ENCODE results near the gene VKORC1.
"Not testable (repeated sequence)": the region's sequence is repeated elsewhere in the genome, so short reads cannot be mapped to it uniquely, and the experiment has no call there.

VKORC1 gene

DNA sequence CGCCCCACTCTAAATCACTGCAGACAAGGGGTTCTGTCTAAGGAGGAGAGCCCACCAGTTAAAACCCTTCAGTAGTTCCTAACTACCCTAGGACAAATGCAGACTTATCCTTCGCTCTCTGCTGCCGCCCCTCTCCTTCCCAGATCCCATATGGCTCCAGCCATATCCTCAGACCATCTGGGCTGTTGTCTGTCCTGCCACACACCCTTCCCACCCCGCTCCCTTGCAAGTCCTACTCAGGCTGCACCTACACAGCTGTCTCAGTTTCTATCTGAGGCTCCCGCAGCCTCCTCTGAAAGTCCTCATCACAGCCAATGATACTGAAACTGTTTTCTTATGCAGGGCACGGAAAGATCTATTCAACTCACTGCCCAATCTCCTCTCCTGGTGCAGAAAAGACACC lies 12.9 kb upstream of the VKORC1 start:
- no peak for DNase-seq (ENCODE audit: insufficient read length, low spot score)
- no peak for TF ChIP-seq TAF1 (IDR thresholded peaks at IDR 0.05; ENCODE audit: low read depth, low read length)
- TF ChIP-seq POLR2AphosphoS5 (IDR thresholded peaks at IDR 0.05; ENCODE audit: low read depth, low read length) = no peak
- no peak for TF ChIP-seq POU2F2 (IDR thresholded peaks at IDR 0.05; ENCODE audit: low read depth, low read length)
- no peak for TF ChIP-seq POLR2A (IDR thresholded peaks at IDR 0.05; ENCODE audit: low read depth, low read length)
- TF ChIP-seq PAX5 (IDR thresholded peaks at IDR 0.05; ENCODE audit: insufficient read depth, low read length, severe bottlenecking) = no peak
- no peak for TF ChIP-seq SPI1 (IDR thresholded peaks at IDR 0.05; ENCODE audit: low read depth, low read length)
- no peak for FAIRE-seq

DNA sequence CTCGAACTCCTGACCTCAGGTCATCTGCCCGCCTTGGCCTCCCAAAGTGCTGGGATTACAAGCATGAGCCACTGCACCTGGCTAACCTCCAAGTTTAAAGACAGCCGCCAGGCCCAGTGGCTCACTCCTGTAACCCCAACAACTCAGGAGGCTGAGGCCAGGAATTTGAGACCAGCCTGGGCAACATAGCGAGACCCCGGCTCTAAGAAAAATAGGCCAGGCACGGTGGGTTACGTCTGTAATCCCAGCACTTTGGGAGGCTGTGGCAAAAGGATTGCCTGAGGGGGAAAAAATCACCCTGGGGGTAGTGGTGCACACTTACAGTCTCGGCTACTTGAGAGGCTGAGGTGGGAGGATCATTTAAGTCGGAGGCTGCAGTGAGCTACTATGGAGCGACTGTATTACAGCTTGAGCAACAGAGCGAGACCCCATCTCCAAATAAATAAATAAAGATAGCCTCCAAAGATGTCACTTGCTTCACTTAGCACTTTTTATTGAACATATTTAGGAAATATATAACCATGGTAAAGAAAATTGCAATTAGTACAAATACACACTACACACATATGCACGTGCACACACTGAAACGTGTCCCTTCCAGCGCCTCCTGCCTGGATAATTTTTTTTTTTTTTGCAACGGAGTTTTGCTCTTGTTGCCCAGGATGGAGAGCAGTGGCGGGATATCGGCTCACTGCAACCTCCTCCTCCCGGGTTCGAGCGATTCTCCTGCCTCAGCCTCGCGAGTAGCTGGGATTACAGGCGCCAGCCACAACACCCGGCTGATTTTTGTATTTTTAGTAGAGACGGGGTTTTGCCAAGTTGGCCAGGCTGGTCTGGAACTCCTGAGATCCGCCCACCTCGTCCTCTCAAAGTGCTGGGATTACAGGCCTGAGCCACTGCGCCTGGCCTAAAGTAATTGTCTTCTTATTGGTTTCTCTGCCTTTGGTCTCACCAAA lies 12.2 kb upstream of the VKORC1 start:
- no peak for DNase-seq (ENCODE audit: insufficient read length, low spot score)
- no peak for FAIRE-seq
- no peak for TF ChIP-seq SPI1 (IDR thresholded peaks at IDR 0.05; ENCODE audit: low read depth, low read length)
- no peak for TF ChIP-seq PAX5 (IDR thresholded peaks at IDR 0.05; ENCODE audit: insufficient read depth, low read length, severe bottlenecking)
- TF ChIP-seq POLR2A (IDR thresholded peaks at IDR 0.05; ENCODE audit: low read depth, low read length) = no peak
- TF ChIP-seq POU2F2 (IDR thresholded peaks at IDR 0.05; ENCODE audit: low read depth, low read length) = no peak
- TF ChIP-seq TAF1 (IDR thresholded peaks at IDR 0.05; ENCODE audit: low read depth, low read length) = no peak
- no peak for TF ChIP-seq POLR2AphosphoS5 (IDR thresholded peaks at IDR 0.05; ENCODE audit: low read depth, low read length)

DNA sequence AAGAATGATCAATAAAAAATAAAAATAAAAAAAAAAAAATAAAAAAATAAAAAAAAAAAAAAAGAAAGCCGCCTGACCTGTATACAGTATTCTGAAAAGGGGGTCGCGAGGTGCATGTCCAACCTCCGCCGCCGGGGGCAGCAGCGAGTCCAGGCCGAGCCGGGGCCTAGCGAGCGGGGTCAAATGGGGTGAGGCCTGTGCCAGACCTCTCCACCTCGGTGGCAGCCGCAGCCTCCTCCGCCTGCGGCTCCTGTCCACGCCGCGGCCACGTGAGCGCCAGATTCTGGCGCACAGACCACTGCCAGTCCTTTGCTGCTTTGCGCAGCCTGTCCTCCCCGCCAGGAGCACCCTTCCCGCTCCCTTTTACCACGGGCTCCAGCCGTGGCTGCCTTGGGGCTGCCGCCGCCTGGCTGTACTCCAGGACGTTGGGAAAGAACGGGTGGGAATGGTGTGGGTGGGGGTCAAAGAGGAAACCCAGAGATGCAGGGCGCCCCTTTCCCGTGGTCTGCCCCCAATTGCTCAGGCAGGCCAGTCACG lies 11.1 kb upstream of the VKORC1 start:
- peak; percentile 61 for FAIRE-seq
- TF ChIP-seq PAX5 (IDR thresholded peaks at IDR 0.05; ENCODE audit: insufficient read depth, low read length, severe bottlenecking) = no peak
- TF ChIP-seq TAF1 (IDR thresholded peaks at IDR 0.05; ENCODE audit: low read depth, low read length) = no peak
- TF ChIP-seq POU2F2 (IDR thresholded peaks at IDR 0.05; ENCODE audit: low read depth, low read length) = no peak
- TF ChIP-seq SPI1 (IDR thresholded peaks at IDR 0.05; ENCODE audit: low read depth, low read length) = no peak
- no peak for TF ChIP-seq POLR2AphosphoS5 (IDR thresholded peaks at IDR 0.05; ENCODE audit: low read depth, low read length)
- no peak for TF ChIP-seq POLR2A (IDR thresholded peaks at IDR 0.05; ENCODE audit: low read depth, low read length)
- peak; percentile 84 for DNase-seq (ENCODE audit: insufficient read length, low spot score)

DNA sequence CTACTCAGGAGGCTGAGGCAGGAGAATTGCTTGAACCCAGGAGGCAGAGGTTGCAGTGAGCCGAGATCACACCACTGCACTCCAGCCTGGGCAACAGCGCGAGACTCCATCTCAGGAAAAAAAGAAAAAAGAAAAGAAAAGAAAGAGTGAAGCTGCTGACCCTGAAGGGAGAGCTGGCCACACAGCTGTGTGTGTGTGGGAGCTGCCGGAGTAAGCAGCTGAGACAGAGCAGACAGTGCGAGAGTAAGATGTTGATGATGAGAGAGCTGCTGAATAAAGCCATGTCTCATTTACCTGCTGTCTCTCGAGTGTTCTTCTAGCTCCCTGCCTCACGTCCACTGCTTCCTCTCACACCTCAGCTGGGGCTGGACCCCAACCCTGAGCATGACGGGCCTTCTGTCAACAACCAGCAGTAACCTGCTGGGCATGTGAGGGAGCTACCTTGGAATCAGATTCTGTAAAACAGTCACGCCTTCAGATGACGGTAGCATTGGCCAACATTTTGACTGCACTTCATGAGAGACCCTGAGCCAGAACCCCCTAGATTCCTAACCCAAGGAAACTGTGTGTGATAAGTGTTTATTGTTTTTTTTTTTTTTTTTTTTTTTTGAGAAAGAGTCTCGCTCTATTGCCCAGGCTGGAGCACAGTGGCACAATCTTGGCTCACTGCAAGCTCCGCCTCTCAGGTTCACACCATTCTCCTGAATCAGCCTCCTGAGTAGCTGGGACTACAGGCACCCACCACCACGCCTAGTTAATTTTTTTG lies 6.5 kb upstream of the VKORC1 start:
- FAIRE-seq = not testable (repeated sequence)

DNA sequence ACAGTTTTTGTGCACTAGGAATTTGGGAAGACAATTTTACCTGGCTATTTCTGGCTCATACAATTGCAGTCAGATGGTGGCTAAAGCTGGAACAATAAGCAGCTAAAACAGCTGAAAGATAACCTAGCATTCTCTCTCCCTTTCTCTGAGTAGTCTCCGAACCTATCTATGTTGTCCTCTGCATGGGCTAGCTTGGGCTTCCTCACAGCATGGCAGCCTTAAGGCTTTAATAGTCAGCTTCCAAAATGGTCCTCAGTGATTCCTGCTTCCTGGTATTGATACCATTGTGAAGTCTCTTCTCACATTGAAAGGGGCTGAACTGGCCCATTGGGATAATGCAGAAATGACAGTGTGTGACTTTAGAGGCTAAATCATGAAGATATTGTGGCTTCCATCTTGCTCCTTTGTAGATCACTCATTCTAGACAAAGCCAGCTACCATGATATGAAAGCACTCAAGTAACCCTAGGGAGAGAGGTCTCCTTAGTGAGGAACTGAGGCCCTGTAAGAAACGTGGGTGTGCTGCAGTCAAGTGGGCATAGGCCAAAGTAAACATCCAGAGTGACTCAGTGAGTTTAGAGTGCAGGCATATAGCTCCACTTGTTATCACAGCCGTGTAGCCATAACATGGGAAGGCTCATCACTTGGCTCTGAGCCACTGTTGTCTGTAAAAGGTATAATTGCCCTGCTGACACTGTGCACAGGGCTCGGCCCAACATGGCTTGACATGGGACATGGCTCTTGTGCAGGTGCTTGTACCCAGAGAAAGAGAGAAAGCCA lies 5.5 kb upstream of the VKORC1 start:
- DNase-seq (ENCODE audit: insufficient read length, low spot score) (no peak), FAIRE-seq (no peak)
- no peak for TF ChIP-seq PAX5 (IDR thresholded peaks at IDR 0.05; ENCODE audit: insufficient read depth, low read length, severe bottlenecking)
- no peak for TF ChIP-seq TAF1 (IDR thresholded peaks at IDR 0.05; ENCODE audit: low read depth, low read length)
- TF ChIP-seq SPI1 (IDR thresholded peaks at IDR 0.05; ENCODE audit: low read depth, low read length) = no peak
- TF ChIP-seq POLR2A (IDR thresholded peaks at IDR 0.05; ENCODE audit: low read depth, low read length) = no peak
- no peak for TF ChIP-seq POU2F2 (IDR thresholded peaks at IDR 0.05; ENCODE audit: low read depth, low read length)
- TF ChIP-seq POLR2AphosphoS5 (IDR thresholded peaks at IDR 0.05; ENCODE audit: low read depth, low read length) = no peak

More for the DNA sequence above, 6.5 kb upstream of the VKORC1 start:
- DNase-seq (ENCODE audit: insufficient read length, low spot score) = not testable (repeated sequence)

DNA sequence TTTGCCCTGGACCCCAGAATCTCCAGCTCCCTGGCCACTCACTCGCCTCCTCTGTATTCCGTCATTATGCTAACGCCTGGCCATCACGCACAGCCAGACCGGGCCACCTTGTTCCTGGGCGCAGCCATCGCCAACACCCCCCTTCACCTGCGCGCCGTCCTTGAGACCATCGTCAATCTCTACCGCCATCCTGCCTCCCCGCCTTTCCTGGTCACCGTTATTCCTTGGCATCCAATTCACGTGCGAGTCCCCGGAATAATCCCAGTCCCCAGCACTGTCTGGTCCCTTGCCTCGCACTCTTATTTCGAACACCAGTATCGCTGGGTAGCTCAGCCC lies 541 bp downstream of the VKORC1 start:
- no peak for TF ChIP-seq SPI1 (IDR thresholded peaks at IDR 0.05; ENCODE audit: low read depth, low read length)
- no peak for TF ChIP-seq POLR2AphosphoS5 (IDR thresholded peaks at IDR 0.05; ENCODE audit: low read depth, low read length)
- no peak for TF ChIP-seq PAX5 (IDR thresholded peaks at IDR 0.05; ENCODE audit: insufficient read depth, low read length, severe bottlenecking)
- TF ChIP-seq POLR2A (IDR thresholded peaks at IDR 0.05; ENCODE audit: low read depth, low read length) = no peak
- TF ChIP-seq TAF1 (IDR thresholded peaks at IDR 0.05; ENCODE audit: low read depth, low read length) = no peak
- TF ChIP-seq POU2F2 (IDR thresholded peaks at IDR 0.05; ENCODE audit: low read depth, low read length) = no peak
- no peak for DNase-seq (ENCODE audit: insufficient read length, low spot score)
- FAIRE-seq = peak; percentile 20

DNA sequence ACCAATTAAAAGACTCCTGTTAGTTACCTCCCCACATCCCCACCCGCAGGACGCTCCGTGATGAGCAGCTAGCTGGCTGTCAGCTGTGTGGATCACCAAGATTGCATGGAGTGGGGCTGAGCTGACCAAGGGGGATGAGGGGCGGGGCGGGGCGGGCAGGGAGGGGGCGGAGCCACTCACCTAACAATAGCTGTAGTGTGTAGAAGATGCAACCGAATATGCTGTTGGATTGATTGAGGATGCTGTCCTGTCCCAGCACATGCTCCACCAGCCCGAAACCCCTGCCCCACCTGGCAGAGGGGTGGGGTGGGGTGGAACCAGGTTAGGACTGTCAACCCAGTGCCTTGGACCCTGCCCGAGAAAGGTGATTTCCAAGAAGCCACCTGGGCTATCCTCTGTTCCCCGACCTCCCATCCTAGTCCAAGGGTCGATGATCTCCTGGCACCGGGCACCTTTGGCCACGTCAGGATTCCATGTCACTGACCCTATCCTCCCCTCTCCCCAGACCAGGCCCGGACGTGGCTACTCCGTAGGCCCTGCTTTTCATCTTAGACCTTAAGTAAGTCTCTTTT lies 1.4 kb downstream of the VKORC1 start:
- peak; percentile 38 for FAIRE-seq
- TF ChIP-seq TAF1 (IDR thresholded peaks at IDR 0.05; ENCODE audit: low read depth, low read length) = no peak
- no peak for TF ChIP-seq SPI1 (IDR thresholded peaks at IDR 0.05; ENCODE audit: low read depth, low read length)
- DNase-seq (ENCODE audit: insufficient read length, low spot score) = no peak

DNA sequence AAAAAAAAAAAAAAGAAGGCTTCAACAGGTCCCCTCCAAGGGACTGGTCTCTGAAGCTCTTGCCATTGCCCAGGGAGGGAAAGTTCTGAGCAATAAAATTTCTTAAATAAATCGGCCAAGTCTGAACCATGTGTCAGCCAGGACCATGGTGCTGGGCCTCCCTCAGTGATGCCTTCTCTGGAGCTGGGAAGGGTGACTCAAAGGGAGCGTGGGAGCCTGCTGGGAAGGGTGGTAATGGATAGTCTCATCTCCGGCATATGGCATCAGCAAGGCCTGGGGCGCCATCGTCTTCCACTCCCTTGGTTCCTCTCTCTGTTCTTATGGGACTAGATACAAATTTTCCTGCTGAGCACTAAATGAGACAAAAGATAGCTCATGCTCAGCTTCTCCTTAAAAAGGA lies 2.3 kb downstream of the VKORC1 start:
- no peak for DNase-seq (ENCODE audit: insufficient read length, low spot score)
- no peak for FAIRE-seq

DNA sequence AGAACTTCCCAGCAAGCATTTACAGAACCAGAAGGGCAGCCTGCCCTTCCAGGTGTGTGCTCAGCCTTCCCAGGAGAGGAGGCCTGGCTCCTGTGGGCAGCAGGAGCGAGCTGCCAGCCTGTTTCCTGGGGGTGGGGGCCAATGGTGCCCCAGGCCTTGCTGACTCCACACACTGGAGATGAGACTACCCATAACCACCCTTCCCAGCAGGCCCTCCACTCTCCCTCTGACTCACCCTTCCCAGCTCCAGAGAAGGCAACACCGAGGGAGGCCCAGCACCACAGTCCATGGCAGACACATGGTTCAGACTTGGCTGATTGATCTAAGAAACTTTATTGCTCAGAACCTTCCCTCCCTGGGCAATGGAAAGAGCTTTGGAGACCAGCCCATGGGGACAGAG lies 4.1 kb downstream of the VKORC1 start:
- TF ChIP-seq POU2F2 (IDR thresholded peaks at IDR 0.05; ENCODE audit: low read depth, low read length) (no peak), POLR2AphosphoS5 (IDR thresholded peaks at IDR 0.05; ENCODE audit: low read depth, low read length) (no peak), POLR2A (IDR thresholded peaks at IDR 0.05; ENCODE audit: low read depth, low read length) (no peak), TAF1 (IDR thresholded peaks at IDR 0.05; ENCODE audit: low read depth, low read length) (no peak), SPI1 (IDR thresholded peaks at IDR 0.05; ENCODE audit: low read depth, low read length) (no peak), PAX5 (IDR thresholded peaks at IDR 0.05; ENCODE audit: insufficient read depth, low read length, severe bottlenecking) (no peak)
- DNase-seq (ENCODE audit: insufficient read length, low spot score) = no peak
- FAIRE-seq = no peak

More for the DNA sequence above, 2.3 kb downstream of the VKORC1 start:
- no peak for TF ChIP-seq TAF1 (IDR thresholded peaks at IDR 0.05; ENCODE audit: low read depth, low read length)
- TF ChIP-seq POLR2AphosphoS5 (IDR thresholded peaks at IDR 0.05; ENCODE audit: low read depth, low read length) = no peak
- no peak for TF ChIP-seq POU2F2 (IDR thresholded peaks at IDR 0.05; ENCODE audit: low read depth, low read length)
- TF ChIP-seq SPI1 (IDR thresholded peaks at IDR 0.05; ENCODE audit: low read depth, low read length) = no peak
- TF ChIP-seq PAX5 (IDR thresholded peaks at IDR 0.05; ENCODE audit: insufficient read depth, low read length, severe bottlenecking) = no peak
- no peak for TF ChIP-seq POLR2A (IDR thresholded peaks at IDR 0.05; ENCODE audit: low read depth, low read length)
